ENCODE measurements around the gene PYGL.

The PYGL gene

DNA sequence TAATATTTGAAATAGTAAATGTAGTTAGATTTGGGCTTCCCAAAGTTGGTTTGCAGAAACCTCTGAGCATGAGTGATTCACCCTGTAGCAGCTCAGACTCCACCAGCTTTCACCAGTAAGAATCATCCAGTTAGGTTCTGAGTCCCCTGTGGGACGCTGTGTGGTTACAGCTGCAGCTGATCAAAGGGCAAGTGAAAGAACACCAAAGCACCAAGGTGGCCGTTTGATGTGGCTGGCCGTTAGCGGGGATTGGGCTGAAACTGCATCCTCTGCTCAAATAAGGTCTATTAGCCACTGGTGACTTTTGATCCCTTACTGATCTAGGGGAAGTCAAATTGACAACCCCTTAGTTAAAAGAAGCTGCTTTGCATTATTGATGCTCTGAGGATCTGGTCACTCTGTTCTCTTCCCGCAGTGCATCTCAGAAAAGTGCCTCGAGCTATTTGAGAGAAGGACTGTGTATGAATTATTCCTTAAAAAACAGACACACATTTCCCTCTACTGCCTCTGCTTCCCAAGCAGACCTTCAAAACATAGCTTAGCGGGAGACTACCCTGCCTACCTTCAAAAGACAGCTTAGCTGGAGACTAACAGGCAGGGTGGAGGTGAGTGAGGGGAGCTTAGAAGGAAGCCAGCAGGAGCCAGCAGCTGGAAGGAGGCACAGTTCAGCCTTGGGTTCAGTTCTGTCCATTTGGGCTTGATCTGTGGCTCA is 68.8 kb downstream of the PYGL start:
- DNase-seq (ENCODE audit: extremely low read depth, low read depth): no peak
- TF ChIP-seq, protein P1, sequence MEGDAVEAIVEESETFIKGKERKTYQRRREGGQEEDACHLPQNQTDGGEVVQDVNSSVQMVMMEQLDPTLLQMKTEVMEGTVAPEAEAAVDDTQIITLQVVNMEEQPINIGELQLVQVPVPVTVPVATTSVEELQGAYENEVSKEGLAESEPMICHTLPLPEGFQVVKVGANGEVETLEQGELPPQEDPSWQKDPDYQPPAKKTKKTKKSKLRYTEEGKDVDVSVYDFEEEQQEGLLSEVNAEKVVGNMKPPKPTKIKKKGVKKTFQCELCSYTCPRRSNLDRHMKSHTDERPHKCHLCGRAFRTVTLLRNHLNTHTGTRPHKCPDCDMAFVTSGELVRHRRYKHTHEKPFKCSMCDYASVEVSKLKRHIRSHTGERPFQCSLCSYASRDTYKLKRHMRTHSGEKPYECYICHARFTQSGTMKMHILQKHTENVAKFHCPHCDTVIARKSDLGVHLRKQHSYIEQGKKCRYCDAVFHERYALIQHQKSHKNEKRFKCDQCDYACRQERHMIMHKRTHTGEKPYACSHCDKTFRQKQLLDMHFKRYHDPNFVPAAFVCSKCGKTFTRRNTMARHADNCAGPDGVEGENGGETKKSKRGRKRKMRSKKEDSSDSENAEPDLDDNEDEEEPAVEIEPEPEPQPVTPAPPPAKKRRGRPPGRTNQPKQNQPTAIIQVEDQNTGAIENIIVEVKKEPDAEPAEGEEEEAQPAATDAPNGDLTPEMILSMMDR (IDR thresholded peaks at IDR 0.05; ENCODE audit: low read depth, low read length): no peak

- no peak for DNase-seq (ENCODE audit: extremely low read depth, low read depth)
- TF ChIP-seq, protein P1 (IDR thresholded peaks at IDR 0.05; ENCODE audit: low read depth, low read length): no peak
Observed at GRCh38 chr14:50874757-50875156, 69.5 kb downstream of the PYGL start.

GRCh38 chr14:50871914-50872732 is 72.2 kb downstream of the PYGL start, which contains the start of gene ABHD12B:
ABHD12B (plus strand) TSS chr14:50872053; CDS start chr14:50872175, 122 bp downstream.
- DNase-seq (ENCODE audit: extremely low read depth, low read depth): no peak
- TF ChIP-seq, protein P1 (IDR thresholded peaks at IDR 0.05; ENCODE audit: low read depth, low read length): no peak

- TF ChIP-seq, protein P1 (IDR thresholded peaks at IDR 0.05; ENCODE audit: low read depth, low read length): no peak
- DNase-seq (ENCODE audit: extremely low read depth, low read depth): no peak
Observed at GRCh38 chr14:50871228-50871627, 73.1 kb downstream of the PYGL start.

GRCh38 chr14:50865391-50866076 is 78.7 kb downstream of the PYGL start:
- DNase-seq (ENCODE audit: extremely low read depth, low read depth): no peak
- TF ChIP-seq, protein P1 (IDR thresholded peaks at IDR 0.05; ENCODE audit: low read depth, low read length): no peak

DNA sequence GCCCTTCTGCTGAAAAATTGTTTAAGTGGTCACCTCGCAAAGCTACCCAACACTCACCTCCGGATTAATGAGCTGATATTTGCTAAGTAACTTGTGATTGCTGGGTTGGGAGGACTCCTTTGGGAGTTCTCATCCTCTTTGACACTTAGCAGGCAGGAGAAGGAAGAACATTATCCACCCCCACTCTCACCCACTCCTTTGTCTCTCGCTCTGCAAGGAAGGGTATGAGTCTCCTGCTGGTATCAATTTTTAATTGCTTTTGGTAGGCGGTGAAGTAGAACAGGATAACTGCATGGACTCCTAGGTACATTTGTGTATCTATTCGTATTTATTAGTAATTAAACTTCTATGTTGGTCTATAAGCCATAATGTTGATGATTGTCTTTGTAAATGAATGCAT is 79.3 kb downstream of the PYGL start:
- TF ChIP-seq, protein P1 (IDR thresholded peaks at IDR 0.05; ENCODE audit: low read depth, low read length): no peak
- DNase-seq (ENCODE audit: extremely low read depth, low read depth): no peak
